CD4-positive, alpha-beta T cell (primary cell): ENCODE results near the gene NBEAL2. TPM values are rescaled to one million over a fixed set of nuclear protein-coding genes. Genes with fewer than 3 reads are reported as not detected.

Experiments
- ATAC-seq: fragments of 200-7000 bp; cut with Tn5 transposase; one replicate; pipeline ENCODE4 v1.10.0; 2022; ENCODE audit warnings: mild to moderate bottlenecking; ENCODE audit not compliant: poor library complexity
- CTCF ChIA-PET: fragments of 350-600 bp; sonication (Branson Sonifier 250); formaldehyde crosslinking; loops from one replicate; lab custom pipeline; 2021; ENCODE audit warnings: antibody characterized with exemption, inconsistent platforms; lab: Charles Lee
- POLR2A ChIA-PET: fragments of 350-600 bp; sonication (Branson Sonifier 250); formaldehyde crosslinking; loops from one replicate; lab custom pipeline; 2021; ENCODE audit warnings: antibody characterized with exemption, inconsistent platforms; lab: Charles Lee
- DNase-seq, 14 experiments: peaks; one replicate each; pipeline ENCODE4 v3.0.0-alpha.2; 2013 to 2020; ENCODE audit warnings: mixed read lengths in 2 of 14
- H3K27ac ChIP-seq, 2 donors: one replicate each; pipeline versions ENCODE4 v1.5.1 to v1.7.0; 2013; ENCODE audit warnings: low read length in 2 of 2, low read depth in 1 of 2, mild to moderate bottlenecking in 1 of 2
- H3K27me3 ChIP-seq, 2 experiments: 1 replicate in 1 of 2; 2 replicates in 1 of 2; pipeline versions ENCODE4 v1.6.1 to v1.7.0; 2013; ENCODE audit warnings: low read length in 2 of 2, control low read depth in 1 of 2, mild to moderate bottlenecking in 1 of 2, moderate library complexity in 1 of 2; ENCODE audit not compliant: insufficient read depth in 2 of 2, control insufficient read depth in 1 of 2
- H3K36me3 ChIP-seq: one replicate; pipeline ENCODE4 v1.6.1; 2013; ENCODE audit warnings: low read length, control low read depth; ENCODE audit not compliant: insufficient read depth
- H3K4me1 ChIP-seq: one replicate; pipeline ENCODE4 v1.6.1; 2013; ENCODE audit warnings: low read length, control low read depth; ENCODE audit not compliant: insufficient read depth
- H3K4me3 ChIP-seq: one replicate; pipeline ENCODE4 v1.5.1; 2013; ENCODE audit warnings: mild to moderate bottlenecking, low read length, moderate library complexity
- H3K9me3 ChIP-seq, 2 experiments: 1 replicate in 1 of 2; 2 replicates in 1 of 2; pipeline versions ENCODE4 v1.6.1 to v1.7.0; 2013; ENCODE audit warnings: low read length in 2 of 2, mild to moderate bottlenecking in 2 of 2, control low read depth in 1 of 2, moderate library complexity in 1 of 2; ENCODE audit not compliant: control insufficient read depth in 1 of 2, insufficient read depth in 1 of 2
- H3K27ac Mint-ChIP-seq: one replicate; pipeline ENCODE4 v1.8.0; 2020; ENCODE audit warnings: mixed read lengths
- H3K27me3 Mint-ChIP-seq: one replicate; pipeline ENCODE4 v1.8.0; 2021; ENCODE audit warnings: mixed read lengths
- H3K36me3 Mint-ChIP-seq: one replicate; pipeline ENCODE4 v1.8.0; 2021; ENCODE audit warnings: low read depth, mixed read lengths
- H3K4me1 Mint-ChIP-seq: one replicate; pipeline ENCODE4 v1.8.0; 2021; ENCODE audit warnings: low read depth, mixed read lengths
- H3K4me3 Mint-ChIP-seq: one replicate; pipeline ENCODE4 v1.8.0; 2020; ENCODE audit warnings: mild to moderate bottlenecking, mixed read lengths
- H3K9me3 Mint-ChIP-seq: one replicate; pipeline ENCODE4 v1.8.0; 2020; ENCODE audit warnings: mixed read lengths
- CTCF ChIP-seq: fragments of 200-600 bp; IDR thresholded peaks from one replicate; pipeline ENCODE4 v1.8.0; 2022; ENCODE audit warnings: antibody characterized with exemption, mild to moderate bottlenecking
- intact Hi-C, 2 experiments: fragments of 100-400 bp; cut with DNase I in 1 of 2; cut with micrococcal nuclease in 1 of 2; formaldehyde crosslinking; loops; one replicate each; pipeline versions ENCODE4 v1.15.1 to v1.9.0; 2023 to 2025; cut with DNase I, micrococcal nuclease
- total RNA-seq, 174 experiments: library from RNA in 2 of 174; stranded (reverse) in 2 of 174; gene quantifications; one replicate each; pipeline ENCODE4 v1.2.3 and lab custom pipeline; 2021 to 2026

NBEAL2 gene
- total RNA-seq, 2 experiments from 2014 or later, result 163 to 170 TPM

- peaks cover 65% of the 10 kb centered on the region for H3K4me1 Mint-ChIP-seq
- H3K4me3 Mint-ChIP-seq, result peak overlapping the region; percentile 25
- H3K9me3 Mint-ChIP-seq, result no peaks in the 10 kb centered on the region
- ChIA-PET POLR2A (interaction anchor here (1.2 kb wide), 1 partner anchor 15 kb away, joined by 3 read pairs; no protein-coding TSS in a partner anchor), CTCF (no interaction called here)
- DNase-seq (peak in 1 of 14 experiments; percentile 40), ATAC-seq (no peak)
- intact Hi-C loops, result no loop called here
- Histone ChIP-seq H3K4me1 (peaks cover 86% of the 10 kb centered on the region), H3K4me3 (no peak overlapping the region), H3K27me3 (no peaks in the 10 kb centered on the region), H3K27ac (peak overlapping the region; percentile 23 to 41), H3K9me3 (peaks cover 0 to 3% of the 10 kb centered on the region in 2 experiments), H3K36me3 (peaks cover 26% of the 10 kb centered on the region)
- no peak for TF ChIP-seq CTCF
- H3K27ac Mint-ChIP-seq, result peak overlapping the region; percentile 80
- H3K27me3 Mint-ChIP-seq, result no peaks in the 10 kb centered on the region
- peaks cover 64% of the 10 kb centered on the region for H3K36me3 Mint-ChIP-seq
Observed at GRCh38 chr3:46931631-46932331, 47.7 kb upstream of the NBEAL2 start.

DNA sequence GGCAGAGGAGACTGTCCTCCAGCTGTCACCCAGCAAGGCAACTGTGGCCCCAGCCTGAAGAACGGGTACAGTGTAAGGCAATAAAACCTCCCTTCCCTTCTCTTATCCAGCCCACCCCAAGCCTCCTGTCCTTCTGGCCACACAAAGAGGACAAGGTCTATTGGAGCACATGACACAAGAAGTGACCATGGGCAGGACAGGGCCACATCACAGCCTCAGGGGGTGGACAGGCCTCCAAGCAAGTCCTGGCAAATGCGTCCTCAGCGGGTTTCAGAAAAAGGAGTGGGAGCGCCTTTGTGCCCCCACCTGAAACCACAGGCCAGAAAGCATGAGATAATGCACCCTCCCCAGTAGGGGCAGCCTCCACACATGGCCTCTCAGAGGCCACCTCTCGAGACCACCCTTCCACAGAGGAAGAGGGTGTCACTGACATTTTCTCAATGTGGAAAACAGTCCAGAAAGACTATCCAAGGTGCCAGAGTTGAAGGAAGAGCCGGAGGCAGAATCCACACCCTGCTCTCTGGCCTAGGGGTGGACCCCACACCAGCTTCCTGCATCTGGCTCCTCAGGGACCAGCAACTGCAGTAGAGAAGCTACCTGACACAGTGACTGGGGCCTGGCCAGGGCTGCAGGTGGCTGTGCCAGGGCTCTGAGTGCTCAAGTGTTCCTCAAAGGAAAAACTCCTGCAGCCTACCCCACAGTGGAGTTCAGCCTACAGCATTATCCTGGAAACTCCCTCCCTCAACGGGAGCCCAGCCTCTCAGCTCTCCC is 46.8 kb upstream of the NBEAL2 start:
- POLR2A ChIA-PET, result no interaction called here
- TF ChIP-seq CTCF, result no peak

GRCh38 chr3:46933261-46933660 is 46.2 kb upstream of the NBEAL2 start:
- no peaks in the 10 kb centered on the region for H3K27me3 Mint-ChIP-seq
- H3K27ac Mint-ChIP-seq, result peak overlapping the region; percentile 55
- Histone ChIP-seq H3K4me1 (peaks cover 77% of the 10 kb centered on the region), H3K27me3 (no peaks in the 10 kb centered on the region), H3K9me3 (peaks cover 0 to 3% of the 10 kb centered on the region in 2 experiments), H3K4me3 (no peak overlapping the region), H3K27ac (peak overlapping the region in 1 of 2 donors; percentile 32), H3K36me3 (peaks cover 34% of the 10 kb centered on the region)
- no peak for DNase-seq
- no peak for TF ChIP-seq CTCF
- CTCF ChIA-PET, result interaction anchor here (0.9 kb wide), 1 partner anchor 10 kb away, joined by 4 read pairs; no protein-coding TSS in a partner anchor
- peaks cover 55% of the 10 kb centered on the region for H3K4me1 Mint-ChIP-seq
- no peak overlapping the region for H3K4me3 Mint-ChIP-seq
- intact Hi-C loops, result no loop called here
- peaks cover 58% of the 10 kb centered on the region for H3K36me3 Mint-ChIP-seq
- no peak for ATAC-seq
- POLR2A ChIA-PET, result interaction anchor here (1.0 kb wide), 1 partner anchor 54 kb away, joined by 3 read pairs; no protein-coding TSS in a partner anchor
- no peaks in the 10 kb centered on the region for H3K9me3 Mint-ChIP-seq

More for the DNA sequence above, 46.8 kb upstream of the NBEAL2 start:
- peaks cover 57% of the 10 kb centered on the region for H3K4me1 Mint-ChIP-seq
- Histone ChIP-seq H3K27ac (peak overlapping the region in 1 of 2 donors; percentile 32), H3K9me3 (peaks cover 0 to 3% of the 10 kb centered on the region in 2 experiments), H3K4me3 (no peak overlapping the region), H3K27me3 (no peaks in the 10 kb centered on the region), H3K4me1 (peaks cover 80% of the 10 kb centered on the region), H3K36me3 (peaks cover 29% of the 10 kb centered on the region)
- no peaks in the 10 kb centered on the region for H3K9me3 Mint-ChIP-seq
- intact Hi-C loops, result no loop called here
- CTCF ChIA-PET, result no interaction called here
- ATAC-seq, result no peak
- peak overlapping the region; percentile 80 for H3K27ac Mint-ChIP-seq
- DNase-seq, result no peak
- no peaks in the 10 kb centered on the region for H3K27me3 Mint-ChIP-seq
- H3K4me3 Mint-ChIP-seq, result no peak overlapping the region
- peaks cover 58% of the 10 kb centered on the region for H3K36me3 Mint-ChIP-seq
